Activated CD4-positive, alpha-beta T cell treated with anti-CD3 and anti-CD28 coated beads, Interleukin-2, amount 50 U/mL, for 16 hours (primary cell): ENCODE measurements around the gene STK39.

Experiments
- DNase-seq: peaks from one replicate; pipeline ENCODE4 v3.0.0-alpha.2; 2020

The STK39 gene

GRCh38 chr2:167943368-167943767, 304.0 kb downstream of the STK39 start:
- DNase-seq = no peak

- no peak for DNase-seq
Observed at GRCh38 chr2:167942366-167943081, 304.9 kb downstream of the STK39 start.

- DNase-seq = no peak
Observed at GRCh38 chr2:167941604-167942003, 305.8 kb downstream of the STK39 start.

- no peak for DNase-seq
Observed at GRCh38 chr2:167940734-167941507, 306.5 kb downstream of the STK39 start.

GRCh38 chr2:167940346-167940725, 307.1 kb downstream of the STK39 start:
- DNase-seq = no peak

- no peak for DNase-seq
Observed at GRCh38 chr2:167939514-167940345, 307.7 kb downstream of the STK39 start.

- DNase-seq = no peak
Observed at GRCh38 chr2:167937403-167937802, 310.0 kb downstream of the STK39 start.

- DNase-seq = no peak
Observed at GRCh38 chr2:167935803-167936110, 311.6 kb downstream of the STK39 start.

- DNase-seq = no peak
Observed at GRCh38 chr2:167933097-167933814, 314.1 kb downstream of the STK39 start.

- DNase-seq = no peak
Observed at GRCh38 chr2:167932123-167932693, 315.2 kb downstream of the STK39 start.

- no peak for DNase-seq
Observed at GRCh38 chr2:167929484-167929883, 317.9 kb downstream of the STK39 start.

- DNase-seq = no peak
Observed at GRCh38 chr2:167928434-167928833, 319.0 kb downstream of the STK39 start.

GRCh38 chr2:167925758-167926157, 321.6 kb downstream of the STK39 start:
- no peak for DNase-seq

GRCh38 chr2:167924556-167924955, 322.8 kb downstream of the STK39 start:
- DNase-seq = no peak

GRCh38 chr2:167916756-167917155, 330.6 kb downstream of the STK39 start:
- no peak for DNase-seq

GRCh38 chr2:167914969-167915368, 332.4 kb downstream of the STK39 start:
- DNase-seq = no peak

GRCh38 chr2:167908786-167909185, 338.6 kb downstream of the STK39 start:
- no peak for DNase-seq

- no peak for DNase-seq
Observed at GRCh38 chr2:167905668-167906067, 341.7 kb downstream of the STK39 start.
